ENCODE results near the gene SH2D3A. TPM values are rescaled to one million over a fixed set of nuclear protein-coding genes. Genes with fewer than 3 reads are reported as not detected.

SH2D3A gene
- total RNA-seq, 1 experiment from 2014 or later = 76.7 TPM

DNA sequence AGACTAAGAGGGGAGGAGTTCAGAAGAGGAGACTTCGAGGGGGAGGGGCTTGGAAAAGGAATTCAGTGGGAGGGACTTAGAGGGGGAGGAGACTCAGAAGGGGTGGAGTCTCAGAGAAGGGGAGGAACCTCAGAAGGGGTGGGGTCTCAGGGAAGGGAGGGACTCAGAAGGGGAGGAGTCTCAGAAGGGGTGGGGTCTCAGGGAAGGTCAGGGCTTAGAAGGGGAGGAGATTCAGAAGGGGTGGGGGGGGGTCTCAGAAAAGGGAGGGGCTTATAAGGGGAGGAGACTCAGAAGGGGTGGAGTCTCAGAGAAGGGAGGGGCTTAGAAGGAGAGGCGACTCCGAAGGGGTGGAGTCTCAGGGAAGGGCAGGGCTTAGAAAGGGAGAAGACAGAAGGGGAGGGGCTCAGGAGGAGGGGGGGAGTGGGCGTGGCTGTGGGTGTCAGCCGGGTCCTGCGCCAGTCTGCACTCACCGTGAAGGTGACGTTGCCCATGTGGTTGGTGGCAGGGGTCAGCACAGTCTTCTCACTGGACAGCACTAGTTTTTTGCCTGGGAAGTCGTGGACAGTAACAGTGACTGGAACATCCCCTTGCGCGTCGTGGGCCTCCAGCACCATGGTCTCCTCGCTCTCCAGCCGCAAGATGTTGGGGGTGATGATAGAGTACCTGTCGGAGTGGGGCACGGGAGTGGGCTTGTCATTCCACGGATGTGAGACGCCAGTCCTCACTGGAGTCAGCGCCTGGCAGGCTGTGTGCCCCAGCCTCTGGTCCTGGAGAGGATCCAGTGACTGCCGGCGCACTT is 48.3 kb downstream of the SH2D3A start:
- intact Hi-C loops (cut with micrococcal nuclease) = no loop called here
- no TSS peak for BruUV-seq (replicated peaks)
- TF ChIP-seq, protein P1, sequence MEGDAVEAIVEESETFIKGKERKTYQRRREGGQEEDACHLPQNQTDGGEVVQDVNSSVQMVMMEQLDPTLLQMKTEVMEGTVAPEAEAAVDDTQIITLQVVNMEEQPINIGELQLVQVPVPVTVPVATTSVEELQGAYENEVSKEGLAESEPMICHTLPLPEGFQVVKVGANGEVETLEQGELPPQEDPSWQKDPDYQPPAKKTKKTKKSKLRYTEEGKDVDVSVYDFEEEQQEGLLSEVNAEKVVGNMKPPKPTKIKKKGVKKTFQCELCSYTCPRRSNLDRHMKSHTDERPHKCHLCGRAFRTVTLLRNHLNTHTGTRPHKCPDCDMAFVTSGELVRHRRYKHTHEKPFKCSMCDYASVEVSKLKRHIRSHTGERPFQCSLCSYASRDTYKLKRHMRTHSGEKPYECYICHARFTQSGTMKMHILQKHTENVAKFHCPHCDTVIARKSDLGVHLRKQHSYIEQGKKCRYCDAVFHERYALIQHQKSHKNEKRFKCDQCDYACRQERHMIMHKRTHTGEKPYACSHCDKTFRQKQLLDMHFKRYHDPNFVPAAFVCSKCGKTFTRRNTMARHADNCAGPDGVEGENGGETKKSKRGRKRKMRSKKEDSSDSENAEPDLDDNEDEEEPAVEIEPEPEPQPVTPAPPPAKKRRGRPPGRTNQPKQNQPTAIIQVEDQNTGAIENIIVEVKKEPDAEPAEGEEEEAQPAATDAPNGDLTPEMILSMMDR (IDR thresholded peaks at IDR 0.05; ENCODE audit: unreplicated experiment) = no peak
- POLR2A ChIA-PET = interaction anchor here (0.7 to 7.7 kb wide), 5 partner anchors 21 to 707 kb away, joined by 3 to 189 read pairs (median 9); partner anchors contain the start of genes GPR108, SH2D3A, SLC25A23 and TRIP10
- H3K4me1 Mint-ChIP-seq (ENCODE audit: insufficient read depth, unreplicated experiment) = peaks cover 47% of the 10 kb centered on the region
- CTCF ChIA-PET = interaction anchor here (0.5 to 0.6 kb wide), 3 partner anchors 187 to 435 kb away, joined by 3 to 4 read pairs (median 4); no protein-coding TSS in a partner anchor
- no peaks in the 10 kb centered on the region for H3K27me3 Mint-ChIP-seq (ENCODE audit: insufficient read depth, unreplicated experiment)
- H3K36me3 Mint-ChIP-seq (ENCODE audit: insufficient read depth, unreplicated experiment) = peaks cover 66% of the 10 kb centered on the region
- peak overlapping the region; percentile 82 for H3K27ac Mint-ChIP-seq (ENCODE audit: low read depth, unreplicated experiment)
- peaks cover 8% of the 10 kb centered on the region for H3K9me3 Mint-ChIP-seq (ENCODE audit: unreplicated experiment)
- peak overlapping the region; percentile 95 for H3K4me3 Mint-ChIP-seq (ENCODE audit: unreplicated experiment)
- DNase-seq (ENCODE audit: unreplicated experiment) = peak; percentile 92

DNA sequence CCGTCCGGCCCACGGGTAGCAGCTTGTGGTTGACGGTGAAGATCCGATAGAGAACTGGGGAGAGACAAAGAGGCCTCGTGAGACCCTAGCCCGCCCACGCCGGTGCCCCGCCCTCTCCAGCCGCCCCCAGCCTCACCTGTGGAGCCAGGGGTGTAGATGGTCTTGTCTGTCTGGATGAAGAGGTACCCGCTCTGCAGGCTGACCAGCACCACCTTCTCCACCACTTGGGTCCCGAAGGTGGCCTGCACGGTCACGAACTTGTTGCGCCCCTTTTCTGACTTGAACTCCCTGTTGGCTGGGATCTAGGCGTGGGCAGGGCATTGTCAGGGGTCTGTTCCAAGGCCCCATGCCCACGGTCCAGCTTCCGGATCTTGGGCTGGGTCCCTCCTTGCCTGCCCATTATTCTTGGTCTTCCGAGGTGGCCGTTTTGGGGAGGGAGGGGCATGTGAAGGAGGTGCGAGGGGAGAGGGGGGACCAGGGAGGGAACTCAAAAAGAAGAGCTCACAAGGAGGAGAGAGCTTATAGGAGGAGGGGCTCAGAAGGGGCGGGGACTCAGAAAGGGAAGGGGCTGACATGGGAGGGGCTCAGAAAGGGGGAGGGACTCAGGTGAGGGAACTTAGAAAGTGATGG is 49.0 kb downstream of the SH2D3A start:
- Mint-ChIP-seq H3K27me3 (ENCODE audit: insufficient read depth, unreplicated experiment) (no peaks in the 10 kb centered on the region), H3K27ac (ENCODE audit: low read depth, unreplicated experiment) (peak overlapping the region; percentile 82), H3K4me1 (ENCODE audit: insufficient read depth, unreplicated experiment) (peaks cover 40% of the 10 kb centered on the region), H3K9me3 (ENCODE audit: unreplicated experiment) (peaks cover 8% of the 10 kb centered on the region), H3K36me3 (ENCODE audit: insufficient read depth, unreplicated experiment) (peaks cover 71% of the 10 kb centered on the region), H3K4me3 (ENCODE audit: unreplicated experiment) (peak overlapping the region; percentile 95)
- ChIA-PET CTCF (interaction anchor here (0.5 to 0.7 kb wide), 4 partner anchors 11 to 435 kb away, joined by 3 to 5 read pairs (median 4); no protein-coding TSS in a partner anchor), POLR2A (interaction anchor here (0.7 kb wide), 1 partner anchor 706 kb away, joined by 3 read pairs; no protein-coding TSS in a partner anchor)
- intact Hi-C loops (cut with micrococcal nuclease) = no loop called here
- no TSS peak for BruUV-seq (replicated peaks)
- no peak for DNase-seq (ENCODE audit: unreplicated experiment)
- TF ChIP-seq, protein P1 (IDR thresholded peaks at IDR 0.05; ENCODE audit: unreplicated experiment) = no peak

DNA sequence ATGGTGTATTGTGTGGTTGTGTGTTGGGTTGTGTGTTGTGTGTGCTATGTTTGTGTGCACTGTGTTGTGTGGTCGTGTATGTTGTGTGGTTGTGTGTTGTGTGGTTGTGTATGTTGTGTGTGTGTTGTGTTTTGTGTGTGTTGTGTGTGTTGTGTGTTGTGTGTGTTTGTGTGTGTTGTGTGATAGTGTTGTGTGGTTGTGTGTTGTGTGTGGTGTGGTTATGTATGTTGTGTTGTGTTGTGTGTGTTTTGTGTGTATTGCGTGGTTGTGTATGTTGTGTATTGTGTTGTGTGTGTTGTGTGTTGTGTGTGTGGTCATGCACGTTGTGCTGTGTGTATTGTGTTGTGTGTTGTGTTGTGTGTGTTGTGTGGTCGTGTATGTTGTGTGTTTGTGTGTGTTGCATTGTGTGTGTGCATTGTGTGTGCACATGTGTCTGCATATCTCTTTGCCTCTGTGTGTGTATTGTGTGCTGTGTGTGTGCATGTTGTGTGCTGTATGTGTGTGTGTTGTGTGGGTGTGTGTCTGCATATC is 49.7 kb downstream of the SH2D3A start:
- no peak for DNase-seq (ENCODE audit: unreplicated experiment)
- peaks cover 42% of the 10 kb centered on the region for H3K4me1 Mint-ChIP-seq (ENCODE audit: insufficient read depth, unreplicated experiment)
- H3K4me3 Mint-ChIP-seq (ENCODE audit: unreplicated experiment) = peak overlapping the region; percentile 95
- peak overlapping the region; percentile 44 for H3K27ac Mint-ChIP-seq (ENCODE audit: low read depth, unreplicated experiment)
- no peaks in the 10 kb centered on the region for H3K27me3 Mint-ChIP-seq (ENCODE audit: insufficient read depth, unreplicated experiment)
- intact Hi-C loops (cut with micrococcal nuclease) = no loop called here
- TF ChIP-seq, protein P1 (IDR thresholded peaks at IDR 0.05; ENCODE audit: unreplicated experiment) = no peak
- CTCF ChIA-PET = no interaction called here
- no TSS peak for BruUV-seq (replicated peaks)
- peaks cover 79% of the 10 kb centered on the region for H3K36me3 Mint-ChIP-seq (ENCODE audit: insufficient read depth, unreplicated experiment)
- POLR2A ChIA-PET = no interaction called here
- H3K9me3 Mint-ChIP-seq (ENCODE audit: unreplicated experiment) = peaks cover 8% of the 10 kb centered on the region

DNA sequence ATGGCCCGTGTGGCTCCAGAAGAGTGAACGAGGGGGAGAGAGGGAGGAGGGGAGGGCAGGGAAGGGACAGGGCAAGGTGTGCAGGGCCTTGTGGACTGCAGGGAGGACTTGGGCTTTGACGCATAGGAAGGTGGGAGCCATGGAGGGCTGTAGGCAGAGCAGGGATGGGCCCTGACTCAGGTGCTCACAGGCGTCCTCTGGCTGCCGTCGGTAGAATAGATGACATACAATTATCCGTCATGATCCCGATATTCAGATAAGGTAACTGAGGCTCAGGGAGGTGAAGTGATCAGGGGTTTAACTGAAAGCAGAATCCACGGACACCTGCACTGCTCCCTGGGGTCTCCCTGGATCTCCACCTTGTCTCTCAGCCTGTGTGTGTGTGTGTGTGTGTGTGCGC is 50.2 kb downstream of the SH2D3A start:
- no peaks in the 10 kb centered on the region for H3K27me3 Mint-ChIP-seq (ENCODE audit: insufficient read depth, unreplicated experiment)
- TF ChIP-seq, protein P1 (IDR thresholded peaks at IDR 0.05; ENCODE audit: unreplicated experiment) = no peak
- peak overlapping the region; percentile 95 for H3K4me3 Mint-ChIP-seq (ENCODE audit: unreplicated experiment)
- peaks cover 83% of the 10 kb centered on the region for H3K36me3 Mint-ChIP-seq (ENCODE audit: insufficient read depth, unreplicated experiment)
- no peak for DNase-seq (ENCODE audit: unreplicated experiment)
- BruUV-seq (replicated peaks) = TSS peak; percentile 14
- peaks cover 42% of the 10 kb centered on the region for H3K4me1 Mint-ChIP-seq (ENCODE audit: insufficient read depth, unreplicated experiment)
- H3K9me3 Mint-ChIP-seq (ENCODE audit: unreplicated experiment) = peaks cover 8% of the 10 kb centered on the region
- intact Hi-C loops (cut with micrococcal nuclease) = no loop called here
- ChIA-PET POLR2A (no interaction called here), CTCF (no interaction called here)
- peak overlapping the region; percentile 44 for H3K27ac Mint-ChIP-seq (ENCODE audit: low read depth, unreplicated experiment)
